ENCODE data around the gene MYORG.

MYORG gene

DNA sequence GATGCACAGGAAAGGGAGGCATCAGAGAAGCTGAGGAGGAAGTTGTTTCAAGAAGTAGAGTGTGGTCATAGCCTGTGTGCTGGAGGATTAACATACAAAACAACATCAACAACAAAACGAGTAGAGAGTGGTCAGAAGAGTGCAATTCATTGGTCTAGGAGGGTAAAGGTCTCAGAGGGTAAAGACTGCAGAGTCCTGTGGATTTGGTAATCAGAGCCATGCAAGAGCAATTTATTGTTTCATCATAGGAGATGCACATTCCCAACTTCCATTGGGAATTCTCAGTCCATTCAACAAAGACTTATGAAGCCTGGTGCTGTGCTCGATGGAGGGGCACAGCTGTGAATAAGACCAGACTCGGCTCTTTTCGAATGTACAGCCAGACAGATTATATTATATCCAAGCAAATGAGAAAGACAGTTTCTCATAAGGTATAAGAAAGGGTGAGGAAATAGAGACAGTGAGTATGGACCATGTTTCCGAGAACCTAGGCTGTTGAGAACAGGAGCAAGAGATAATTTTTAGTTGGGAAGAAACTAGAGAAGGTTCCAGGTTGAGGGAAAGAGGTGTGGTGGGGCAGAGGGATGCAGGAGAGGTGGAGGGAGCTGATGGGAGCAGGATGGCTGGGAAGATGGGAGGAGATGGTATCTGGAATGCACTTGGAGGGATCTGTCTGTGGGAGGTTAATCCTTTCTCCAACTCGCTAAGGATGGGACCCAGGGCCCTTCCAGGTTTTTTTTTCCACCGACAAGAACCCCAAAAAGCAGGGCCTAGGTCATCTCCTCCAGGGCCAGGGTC lies 7.9 kb upstream of the MYORG start:
- no peaks in the 10 kb centered on the region for H3K27me3 ChIP-seq (ENCODE audit: insufficient read depth, low read length, poor library complexity)
- no peaks in the 10 kb centered on the region for H3K36me3 ChIP-seq (ENCODE audit: insufficient read depth, low read length)
- H3K27ac ChIP-seq (ENCODE audit: low read length) = no peak overlapping the region
- DNase-seq (no peak), ATAC-seq (ENCODE audit: insufficient read depth, low read depth) (no peak)
- no peak overlapping the region for H3K4me2 ChIP-seq (ENCODE audit: insufficient read depth, low read length)
- H3K9ac ChIP-seq (ENCODE audit: low read depth, low read length) = no peak overlapping the region
- no peaks in the 10 kb centered on the region for H3K9me3 ChIP-seq (ENCODE audit: insufficient read depth, low read length, severe bottlenecking)
- no peak overlapping the region for H3K4me3 ChIP-seq (ENCODE audit: low read depth in 1 of 2, low read length in 2 of 2)
- no peaks in the 10 kb centered on the region for H3K79me2 ChIP-seq (ENCODE audit: insufficient read depth, low read length)
- TF ChIP-seq, protein P1, sequence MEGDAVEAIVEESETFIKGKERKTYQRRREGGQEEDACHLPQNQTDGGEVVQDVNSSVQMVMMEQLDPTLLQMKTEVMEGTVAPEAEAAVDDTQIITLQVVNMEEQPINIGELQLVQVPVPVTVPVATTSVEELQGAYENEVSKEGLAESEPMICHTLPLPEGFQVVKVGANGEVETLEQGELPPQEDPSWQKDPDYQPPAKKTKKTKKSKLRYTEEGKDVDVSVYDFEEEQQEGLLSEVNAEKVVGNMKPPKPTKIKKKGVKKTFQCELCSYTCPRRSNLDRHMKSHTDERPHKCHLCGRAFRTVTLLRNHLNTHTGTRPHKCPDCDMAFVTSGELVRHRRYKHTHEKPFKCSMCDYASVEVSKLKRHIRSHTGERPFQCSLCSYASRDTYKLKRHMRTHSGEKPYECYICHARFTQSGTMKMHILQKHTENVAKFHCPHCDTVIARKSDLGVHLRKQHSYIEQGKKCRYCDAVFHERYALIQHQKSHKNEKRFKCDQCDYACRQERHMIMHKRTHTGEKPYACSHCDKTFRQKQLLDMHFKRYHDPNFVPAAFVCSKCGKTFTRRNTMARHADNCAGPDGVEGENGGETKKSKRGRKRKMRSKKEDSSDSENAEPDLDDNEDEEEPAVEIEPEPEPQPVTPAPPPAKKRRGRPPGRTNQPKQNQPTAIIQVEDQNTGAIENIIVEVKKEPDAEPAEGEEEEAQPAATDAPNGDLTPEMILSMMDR (IDR thresholded peaks at IDR 0.05; ENCODE audit: borderline replicate concordance, extremely low read depth, low read length, poor library complexity, severe bottlenecking) = no peak
- H4K20me1 ChIP-seq (ENCODE audit: insufficient read depth, low read length) = no peaks in the 10 kb centered on the region
- H2AFZ ChIP-seq (ENCODE audit: low read depth, low read length) = no peak overlapping the region
- H3K4me1 ChIP-seq (ENCODE audit: insufficient read depth, low read length) = peaks cover 3% of the 10 kb centered on the region

DNA sequence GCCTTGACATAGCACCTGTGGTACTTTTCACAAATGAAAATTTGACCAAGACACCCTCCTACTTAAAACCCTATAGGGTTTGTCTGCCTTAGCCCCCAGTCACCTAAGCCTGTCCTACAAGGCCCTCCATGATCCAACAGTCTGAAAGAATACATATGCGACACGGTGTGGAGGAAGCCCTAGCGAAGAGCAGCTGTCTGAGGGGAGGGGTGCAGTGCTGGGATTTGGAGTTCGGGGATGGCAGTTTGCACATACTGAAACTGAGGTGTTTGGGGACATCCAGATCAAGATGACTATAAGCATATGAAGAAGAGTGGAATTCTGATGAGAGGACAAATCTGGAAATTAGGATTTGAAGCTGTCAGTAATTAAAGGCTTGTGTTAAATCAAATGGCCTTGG lies 7.2 kb upstream of the MYORG start:
- DNase-seq (no peak), ATAC-seq (ENCODE audit: insufficient read depth, low read depth) (no peak)
- peaks cover 10% of the 10 kb centered on the region for H3K4me1 ChIP-seq (ENCODE audit: insufficient read depth, low read length)
- no peaks in the 10 kb centered on the region for H3K36me3 ChIP-seq (ENCODE audit: insufficient read depth, low read length)
- H3K9ac ChIP-seq (ENCODE audit: low read depth, low read length) = no peak overlapping the region
- no peaks in the 10 kb centered on the region for H3K9me3 ChIP-seq (ENCODE audit: insufficient read depth, low read length, severe bottlenecking)
- H2AFZ ChIP-seq (ENCODE audit: low read depth, low read length) = no peak overlapping the region
- H3K4me3 ChIP-seq (ENCODE audit: low read depth in 1 of 2, low read length in 2 of 2) = no peak overlapping the region
- no peak overlapping the region for H3K27ac ChIP-seq (ENCODE audit: low read length)
- no peaks in the 10 kb centered on the region for H3K27me3 ChIP-seq (ENCODE audit: insufficient read depth, low read length, poor library complexity)
- no peaks in the 10 kb centered on the region for H3K79me2 ChIP-seq (ENCODE audit: insufficient read depth, low read length)
- H4K20me1 ChIP-seq (ENCODE audit: insufficient read depth, low read length) = no peaks in the 10 kb centered on the region
- no peak for TF ChIP-seq EZH2 (IDR thresholded peaks at IDR 0.05; ENCODE audit: borderline replicate concordance, low read depth, low read length, severe bottlenecking)
- TF ChIP-seq, protein P1 (IDR thresholded peaks at IDR 0.05; ENCODE audit: borderline replicate concordance, extremely low read depth, low read length, poor library complexity, severe bottlenecking) = no peak
- no peak overlapping the region for H3K4me2 ChIP-seq (ENCODE audit: insufficient read depth, low read length)

DNA sequence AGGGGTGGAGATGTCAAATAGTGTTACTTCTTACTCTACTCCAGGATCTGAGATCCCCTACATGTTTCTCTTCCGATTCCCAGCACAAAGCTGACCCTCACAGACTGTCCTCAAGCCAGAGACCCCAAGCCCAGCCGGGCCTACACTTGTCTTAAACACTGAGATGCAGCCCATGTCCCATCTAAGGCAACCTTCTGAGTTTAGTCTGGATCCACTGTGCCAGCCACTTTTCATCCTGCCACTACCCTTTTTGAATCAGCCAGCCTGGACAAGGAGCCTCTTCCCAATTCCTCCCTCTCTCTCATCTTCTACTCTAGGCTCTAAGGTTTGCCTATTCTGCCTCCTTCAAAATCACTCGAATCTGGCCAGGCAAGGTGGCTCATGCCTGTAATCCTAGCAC lies 6.2 kb upstream of the MYORG start:
- Histone ChIP-seq H3K9ac (ENCODE audit: low read depth, low read length) (no peak overlapping the region), H4K20me1 (ENCODE audit: insufficient read depth, low read length) (no peaks in the 10 kb centered on the region), H3K27ac (ENCODE audit: low read length) (no peak overlapping the region), H2AFZ (ENCODE audit: low read depth, low read length) (no peak overlapping the region), H3K79me2 (ENCODE audit: insufficient read depth, low read length) (no peaks in the 10 kb centered on the region), H3K27me3 (ENCODE audit: insufficient read depth, low read length, poor library complexity) (no peaks in the 10 kb centered on the region), H3K4me2 (ENCODE audit: insufficient read depth, low read length) (no peak overlapping the region), H3K4me1 (ENCODE audit: insufficient read depth, low read length) (peaks cover 10% of the 10 kb centered on the region), H3K9me3 (ENCODE audit: insufficient read depth, low read length, severe bottlenecking) (no peaks in the 10 kb centered on the region), H3K4me3 (ENCODE audit: low read depth in 1 of 2, low read length in 2 of 2) (no peak overlapping the region), H3K36me3 (ENCODE audit: insufficient read depth, low read length) (no peaks in the 10 kb centered on the region)
- ATAC-seq (ENCODE audit: insufficient read depth, low read depth) (no peak), DNase-seq (no peak)
- TF ChIP-seq, protein P1 (IDR thresholded peaks at IDR 0.05; ENCODE audit: borderline replicate concordance, extremely low read depth, low read length, poor library complexity, severe bottlenecking) = no peak
- no peak for TF ChIP-seq EZH2 (IDR thresholded peaks at IDR 0.05; ENCODE audit: borderline replicate concordance, low read depth, low read length, severe bottlenecking)
